ENCODE measurements around the gene POLD1. TPM values are rescaled to one million over a fixed set of nuclear protein-coding genes. Genes with fewer than 3 reads are reported as not detected.
"Not testable (repeated sequence)": the region's sequence is repeated elsewhere in the genome, so short reads cannot be mapped to it uniquely, and the experiment has no call there.

The POLD1 gene
- total RNA-seq, 2 donors from 2014 or later: 12.8 to 39.5 TPM

DNA sequence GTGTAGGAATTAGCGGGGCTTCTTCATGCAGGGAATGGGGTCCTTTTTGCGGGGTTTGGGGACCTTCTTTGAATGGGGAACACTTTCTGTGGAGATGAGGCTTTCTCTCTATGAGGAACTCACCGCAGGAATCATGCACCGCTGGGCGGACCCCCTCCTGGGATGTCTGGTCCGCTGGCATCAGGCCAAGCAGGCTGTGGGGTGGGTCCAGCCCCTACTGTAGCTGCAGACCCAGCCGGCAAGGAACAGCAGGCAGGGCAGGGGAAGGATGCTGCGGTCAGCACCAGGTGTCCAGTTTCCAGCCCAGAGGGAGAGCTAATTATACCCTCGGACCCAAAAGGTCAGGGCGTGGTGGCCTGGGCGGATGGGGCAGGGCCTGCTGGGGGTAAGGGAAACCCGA is 50.4 kb downstream of the POLD1 start:
- TF ChIP-seq, protein P1, sequence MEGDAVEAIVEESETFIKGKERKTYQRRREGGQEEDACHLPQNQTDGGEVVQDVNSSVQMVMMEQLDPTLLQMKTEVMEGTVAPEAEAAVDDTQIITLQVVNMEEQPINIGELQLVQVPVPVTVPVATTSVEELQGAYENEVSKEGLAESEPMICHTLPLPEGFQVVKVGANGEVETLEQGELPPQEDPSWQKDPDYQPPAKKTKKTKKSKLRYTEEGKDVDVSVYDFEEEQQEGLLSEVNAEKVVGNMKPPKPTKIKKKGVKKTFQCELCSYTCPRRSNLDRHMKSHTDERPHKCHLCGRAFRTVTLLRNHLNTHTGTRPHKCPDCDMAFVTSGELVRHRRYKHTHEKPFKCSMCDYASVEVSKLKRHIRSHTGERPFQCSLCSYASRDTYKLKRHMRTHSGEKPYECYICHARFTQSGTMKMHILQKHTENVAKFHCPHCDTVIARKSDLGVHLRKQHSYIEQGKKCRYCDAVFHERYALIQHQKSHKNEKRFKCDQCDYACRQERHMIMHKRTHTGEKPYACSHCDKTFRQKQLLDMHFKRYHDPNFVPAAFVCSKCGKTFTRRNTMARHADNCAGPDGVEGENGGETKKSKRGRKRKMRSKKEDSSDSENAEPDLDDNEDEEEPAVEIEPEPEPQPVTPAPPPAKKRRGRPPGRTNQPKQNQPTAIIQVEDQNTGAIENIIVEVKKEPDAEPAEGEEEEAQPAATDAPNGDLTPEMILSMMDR (IDR thresholded peaks at IDR 0.05): no peak
- Histone ChIP-seq H3K4me1 (ENCODE audit: control insufficient read depth in 1 of 2, low read depth in 2 of 2) (peaks cover 6 to 13% of the 10 kb centered on the region in 2 donors), H3K9me3 (no peaks in the 10 kb centered on the region), H3K27me3 (replicated peaks; ENCODE audit: insufficient read depth) (peaks cover 5% of the 10 kb centered on the region), H3K4me3 (no peak overlapping the region), H3K36me3 (no peaks in the 10 kb centered on the region), H3K27ac (no peak overlapping the region)
- DNase-seq (ENCODE audit: low spot score) (no peak), ATAC-seq (ENCODE audit: insufficient number of reproducible peaks, low FRiP score, low read depth) (no peak)

DNA sequence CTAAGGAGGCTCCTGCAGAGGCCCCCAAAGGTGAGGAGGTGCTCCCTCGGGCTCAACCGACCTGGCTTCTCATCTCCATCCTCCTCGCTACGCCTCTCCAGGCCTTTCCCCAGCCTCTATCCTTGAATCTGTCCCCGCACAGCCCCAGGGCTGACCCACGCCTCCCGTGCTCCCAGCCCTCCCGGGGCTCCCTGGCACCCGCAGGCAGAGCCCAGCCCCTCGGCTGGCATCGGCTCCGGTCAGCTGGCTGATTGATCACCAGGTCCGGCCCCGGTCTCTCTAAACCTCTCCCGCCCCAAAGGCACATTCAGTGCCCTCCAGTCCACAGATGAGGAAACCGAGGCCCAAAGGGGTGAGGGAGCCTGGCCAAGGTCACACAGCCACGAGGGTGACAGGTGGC is 51.1 kb downstream of the POLD1 start:
- no peaks in the 10 kb centered on the region for H3K36me3 ChIP-seq
- H3K4me1 ChIP-seq (ENCODE audit: control insufficient read depth in 1 of 2, low read depth in 2 of 2): peaks cover 6 to 13% of the 10 kb centered on the region in 2 donors
- DNase-seq (ENCODE audit: low spot score) (no peak), ATAC-seq (ENCODE audit: insufficient number of reproducible peaks, low FRiP score, low read depth) (no peak)
- no peaks in the 10 kb centered on the region for H3K9me3 ChIP-seq
- H3K27ac ChIP-seq: no peak overlapping the region
- H3K27me3 ChIP-seq (replicated peaks; ENCODE audit: insufficient read depth): peaks cover 5% of the 10 kb centered on the region
- TF ChIP-seq, protein P1 (IDR thresholded peaks at IDR 0.05): no peak
- no peak overlapping the region for H3K4me3 ChIP-seq

DNA sequence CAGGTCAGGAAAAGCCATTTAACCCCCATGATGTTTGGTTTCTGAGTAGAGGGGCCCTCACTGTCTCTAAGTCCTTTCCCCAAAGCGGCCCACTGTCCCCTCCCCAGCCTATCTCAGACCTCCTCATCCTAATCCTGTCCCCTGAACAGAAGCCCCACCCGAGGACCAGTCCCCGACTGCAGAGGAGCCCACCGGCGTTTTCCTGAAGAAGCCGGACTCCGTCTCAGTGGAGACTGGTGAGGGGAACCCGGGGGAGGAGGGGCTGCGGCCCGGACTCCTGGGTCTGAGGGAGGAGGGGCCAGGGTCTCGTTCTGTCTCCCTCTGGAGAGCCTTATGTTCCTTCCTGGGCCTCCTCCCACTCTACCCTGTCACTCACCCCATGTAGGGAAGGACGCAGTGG is 51.5 kb downstream of the POLD1 start:
- peaks cover 5% of the 10 kb centered on the region for H3K27me3 ChIP-seq (replicated peaks; ENCODE audit: insufficient read depth)
- ATAC-seq (ENCODE audit: insufficient number of reproducible peaks, low FRiP score, low read depth): no peak

DNA sequence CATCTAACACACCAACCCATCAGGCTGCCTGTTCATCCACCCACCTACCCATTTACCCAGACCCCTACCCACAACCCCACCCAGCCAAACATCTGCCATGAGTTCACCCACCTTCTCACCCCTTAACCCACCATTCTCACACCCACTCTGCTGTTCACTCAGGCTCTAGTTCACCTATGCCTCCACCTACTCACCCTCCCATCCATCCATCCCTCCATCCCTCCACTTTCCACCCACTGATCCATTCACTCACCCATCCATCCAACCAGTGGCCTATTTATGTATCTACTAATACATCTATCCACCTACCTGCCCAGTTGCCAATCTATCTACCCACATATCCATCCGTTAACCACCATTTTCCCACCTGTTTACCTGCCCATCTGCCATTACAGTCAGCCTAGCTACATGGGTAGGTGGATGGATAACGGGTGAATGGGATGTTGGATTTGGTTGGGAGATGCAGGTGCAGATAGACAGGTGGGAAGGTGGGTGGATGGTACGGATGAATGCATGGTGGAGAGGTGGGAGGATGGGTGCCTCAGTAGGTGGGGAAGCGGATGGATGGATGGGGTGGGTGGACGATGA is 53.8 kb downstream of the POLD1 start:
- TF ChIP-seq, protein P1 (IDR thresholded peaks at IDR 0.05): no peak
- Histone ChIP-seq H3K9me3 (no peaks in the 10 kb centered on the region), H3K4me3 (no peak overlapping the region), H3K4me1 (ENCODE audit: control insufficient read depth in 1 of 2, low read depth in 2 of 2) (no peaks in the 10 kb centered on the region), H3K27ac (no peak overlapping the region), H3K36me3 (no peaks in the 10 kb centered on the region), H3K27me3 (replicated peaks; ENCODE audit: insufficient read depth) (no peaks in the 10 kb centered on the region)
- no peak for DNase-seq (ENCODE audit: low spot score)
- ATAC-seq (ENCODE audit: insufficient number of reproducible peaks, low FRiP score, low read depth): no peak

More for the DNA sequence above, 51.5 kb downstream of the POLD1 start:
- Histone ChIP-seq H3K4me1 (ENCODE audit: control insufficient read depth in 1 of 2, low read depth in 2 of 2) (peaks cover 6 to 13% of the 10 kb centered on the region in 2 donors), H3K36me3 (no peaks in the 10 kb centered on the region), H3K27ac (no peak overlapping the region), H3K9me3 (no peaks in the 10 kb centered on the region), H3K4me3 (no peak overlapping the region)
- TF ChIP-seq, protein P1 (IDR thresholded peaks at IDR 0.05): no peak
- no peak for DNase-seq (ENCODE audit: low spot score)

DNA sequence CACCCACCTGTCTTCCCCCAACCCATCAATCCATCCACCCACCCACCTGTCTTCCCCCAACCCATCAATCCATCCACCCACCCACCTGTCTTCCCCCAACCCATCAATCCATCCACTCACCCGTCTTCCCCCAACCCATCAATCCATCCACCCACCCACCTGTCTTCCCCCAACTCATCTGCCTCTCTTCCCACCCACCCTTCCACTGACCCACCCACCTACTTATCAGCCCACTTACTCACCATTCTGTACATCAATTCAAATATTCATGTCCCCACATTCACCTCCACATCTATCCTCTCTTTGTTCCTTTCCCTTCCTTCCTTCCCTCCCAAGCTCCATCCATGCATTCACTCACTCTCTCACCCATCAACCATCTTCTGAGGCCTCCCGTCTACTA is 55.0 kb downstream of the POLD1 start:
- not testable (repeated sequence) for H3K4me3 ChIP-seq; DNase-seq (ENCODE audit: low spot score); H3K27ac ChIP-seq; H3K4me1 ChIP-seq (ENCODE audit: control insufficient read depth in 1 of 2, low read depth in 2 of 2); H3K27me3 ChIP-seq (replicated peaks; ENCODE audit: insufficient read depth); ATAC-seq (ENCODE audit: insufficient number of reproducible peaks, low FRiP score, low read depth); H3K9me3 ChIP-seq; H3K36me3 ChIP-seq

DNA sequence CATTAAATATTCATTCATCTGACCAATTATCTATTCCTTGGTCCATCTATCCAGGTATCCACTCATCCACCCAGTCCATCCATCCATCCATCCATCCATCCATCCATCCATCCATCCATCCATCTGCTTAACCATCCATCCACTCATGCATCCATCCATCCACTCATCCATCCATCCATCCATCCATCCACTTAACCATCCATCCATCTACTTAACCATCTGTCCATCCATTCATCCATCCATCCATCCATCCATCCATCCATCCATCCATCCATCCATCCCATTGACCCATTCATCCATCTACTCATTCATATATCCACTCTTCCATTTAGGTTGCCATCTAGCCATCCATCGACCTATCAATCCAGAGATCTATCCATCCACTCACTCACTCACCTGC is 59.9 kb downstream of the POLD1 start:
- Histone ChIP-seq H3K9me3 (no peaks in the 10 kb centered on the region), H3K4me3 (no peak overlapping the region), H3K4me1 (ENCODE audit: control insufficient read depth in 1 of 2, low read depth in 2 of 2) (no peaks in the 10 kb centered on the region), H3K36me3 (no peaks in the 10 kb centered on the region), H3K27me3 (replicated peaks; ENCODE audit: insufficient read depth) (no peaks in the 10 kb centered on the region), H3K27ac (no peak overlapping the region)
- DNase-seq (ENCODE audit: low spot score) (no peak), ATAC-seq (ENCODE audit: insufficient number of reproducible peaks, low FRiP score, low read depth) (no peak)
- TF ChIP-seq, protein P1 (IDR thresholded peaks at IDR 0.05): no peak

Measured in thoracic aorta (tissue), 2 donors.